ENCODE measurements around the gene CLINT1. TPM values are rescaled to one million over a fixed set of nuclear protein-coding genes. Genes with fewer than 3 reads are reported as not detected.
A peak's percentile ranks its signal among the peaks of the same experiment; 100 is the strongest.
"Not testable (repeated sequence)": the region's sequence is repeated elsewhere in the genome, so short reads cannot be mapped to it uniquely, and the experiment has no call there.

Gene CLINT1
- total and polyA plus RNA-seq, 4 donors: 31.7 to 60.9 (median 44.5) TPM

DNA sequence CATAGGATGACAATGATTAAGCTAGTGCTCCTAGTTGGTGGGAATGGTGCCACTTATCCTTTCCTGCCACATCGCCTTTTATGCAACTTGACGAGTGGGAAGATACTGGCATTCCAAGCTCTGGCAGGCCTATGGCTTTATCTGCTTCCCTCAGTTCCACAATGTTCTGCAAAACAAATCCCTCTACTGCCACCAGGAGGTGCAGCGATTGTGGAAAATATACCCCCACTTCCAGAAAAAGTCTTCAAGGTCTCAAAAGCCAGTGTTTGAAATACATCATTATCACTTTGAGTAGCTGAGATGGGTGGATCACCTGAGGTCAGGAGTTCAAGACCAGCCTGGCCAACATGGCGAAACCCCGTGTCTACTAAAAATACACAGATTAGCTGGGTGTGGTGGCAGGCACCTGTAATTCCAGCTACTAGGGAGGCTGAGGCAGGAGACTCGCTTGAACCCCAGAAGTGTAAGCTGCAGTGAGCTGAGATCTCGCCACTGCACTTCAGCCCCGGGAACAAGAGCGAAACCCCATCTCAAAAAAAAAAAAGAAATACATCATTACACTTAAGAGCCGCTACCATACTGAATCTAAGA is 3.4 kb downstream of the CLINT1 start:
- Histone ChIP-seq H3K36me3 (ENCODE audit: control insufficient read depth in 1 of 2, insufficient read depth in 2 of 2, low read length in 1 of 2) (no peaks in the 10 kb centered on the region), H3K9me3 (ENCODE audit: control insufficient read depth, low read length) (no peaks in the 10 kb centered on the region), H3K4me3 (ENCODE audit: low read length in 2 of 2) (no peak overlapping the region), H3K27ac (ENCODE audit: low read depth in 1 of 2, low read length in 2 of 2) (no peak overlapping the region), H3K4me1 (ENCODE audit: control insufficient read depth in 1 of 2, insufficient read depth in 2 of 2, low read length in 2 of 2) (no peaks in the 10 kb centered on the region), H3K27me3 (ENCODE audit: control insufficient read depth in 1 of 2, insufficient read depth in 2 of 2, low read length in 1 of 2) (no peaks in the 10 kb centered on the region)
- 49 to 54% methylated on average over 10 of the region's 10 CpGs for WGBS, 2 donors
- DNase-seq: peak in 1 of 2 donors; percentile 63
- intact Hi-C loops (cut with DNase I): loop anchor here (5.0 to 10.0 kb wide), 4 partner anchors 89 to 1279 kb away; no protein-coding TSS in a partner anchor
- ATAC-seq (ENCODE audit: low FRiP score): peak; percentile 64

GRCh38 chr5:157853365-157853764 is 5.6 kb downstream of the CLINT1 start:
- not testable (repeated sequence) for H3K27ac ChIP-seq (ENCODE audit: low read depth in 1 of 2, low read length in 2 of 2); H3K9me3 ChIP-seq (ENCODE audit: control insufficient read depth, low read length); H3K27me3 ChIP-seq (ENCODE audit: control insufficient read depth in 1 of 2, insufficient read depth in 2 of 2, low read length in 1 of 2); ATAC-seq (ENCODE audit: low FRiP score); H3K4me3 ChIP-seq (ENCODE audit: low read length in 2 of 2); H3K4me1 ChIP-seq (ENCODE audit: control insufficient read depth in 1 of 2, insufficient read depth in 2 of 2, low read length in 2 of 2); H3K36me3 ChIP-seq (ENCODE audit: control insufficient read depth in 1 of 2, insufficient read depth in 2 of 2, low read length in 1 of 2); DNase-seq
- 93 to 95% methylated on average over 9 of the region's 9 CpGs for WGBS, 2 donors
- intact Hi-C loops (cut with DNase I): loop anchor here (10.0 kb wide), 3 partner anchors 91 to 1281 kb away; no protein-coding TSS in a partner anchor

DNA sequence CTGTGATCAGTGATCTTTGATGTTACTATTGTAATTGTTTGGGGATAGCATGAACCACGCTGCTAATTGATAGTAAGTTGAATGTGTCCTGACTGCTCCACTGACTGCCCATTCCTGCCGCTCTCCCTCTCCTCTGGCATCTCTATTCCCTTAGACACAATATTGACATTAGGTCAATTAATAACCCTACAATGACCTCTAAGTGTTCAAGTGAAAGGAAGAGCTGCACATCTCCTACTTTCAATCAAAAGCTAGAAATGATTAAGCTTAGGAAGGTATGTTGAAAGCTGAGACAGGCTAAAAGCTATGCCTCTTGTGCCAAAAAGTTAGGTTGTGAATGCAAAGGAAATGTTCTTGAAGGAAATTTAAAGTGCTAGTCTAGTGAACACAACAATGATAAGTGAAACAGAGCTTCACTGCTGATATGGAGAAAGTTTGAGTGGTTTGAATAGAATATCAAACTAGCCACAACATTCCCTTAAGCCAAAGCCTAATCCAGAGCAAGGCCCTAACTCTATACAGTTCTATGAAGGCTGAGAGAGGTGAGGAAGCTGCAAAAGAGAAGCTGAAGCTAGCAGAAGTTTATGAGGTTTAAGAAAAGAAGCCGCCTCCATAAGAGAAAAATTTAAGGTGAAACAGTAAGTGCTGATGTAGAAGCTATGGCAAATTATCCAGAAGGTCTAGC is 12.9 kb downstream of the CLINT1 start:
- Histone ChIP-seq H3K4me1 (ENCODE audit: control insufficient read depth in 1 of 2, insufficient read depth in 2 of 2, low read length in 2 of 2) (no peaks in the 10 kb centered on the region), H3K9me3 (ENCODE audit: control insufficient read depth, low read length) (no peaks in the 10 kb centered on the region), H3K27me3 (ENCODE audit: control insufficient read depth in 1 of 2, insufficient read depth in 2 of 2, low read length in 1 of 2) (no peaks in the 10 kb centered on the region), H3K4me3 (ENCODE audit: low read length in 2 of 2) (no peak overlapping the region), H3K27ac (ENCODE audit: low read depth in 1 of 2, low read length in 2 of 2) (no peak overlapping the region), H3K36me3 (ENCODE audit: control insufficient read depth in 1 of 2, insufficient read depth in 2 of 2, low read length in 1 of 2) (peaks cover 0 to 1% of the 10 kb centered on the region in 2 donors)
- WGBS, 2 donors: 95 to 98% methylated on average over 3 of the region's 3 CpGs
- DNase-seq: no peak
- intact Hi-C loops (cut with DNase I): no loop called here
- ATAC-seq (ENCODE audit: low FRiP score): no peak

- Histone ChIP-seq H3K4me1 (ENCODE audit: control insufficient read depth in 1 of 2, insufficient read depth in 2 of 2, low read length in 2 of 2) (peaks cover 0 to 2% of the 10 kb centered on the region in 2 donors), H3K27ac (ENCODE audit: low read depth in 1 of 2, low read length in 2 of 2) (no peak overlapping the region), H3K4me3 (ENCODE audit: low read length in 2 of 2) (no peak overlapping the region), H3K27me3 (ENCODE audit: control insufficient read depth in 1 of 2, insufficient read depth in 2 of 2, low read length in 1 of 2) (no peaks in the 10 kb centered on the region), H3K36me3 (ENCODE audit: control insufficient read depth in 1 of 2, insufficient read depth in 2 of 2, low read length in 1 of 2) (peaks cover 0 to 1% of the 10 kb centered on the region in 2 donors), H3K9me3 (ENCODE audit: control insufficient read depth, low read length) (no peaks in the 10 kb centered on the region)
- WGBS, 2 donors: 85 to 87% methylated on average over 4 of the region's 4 CpGs
- ATAC-seq (ENCODE audit: low FRiP score): no peak
- intact Hi-C loops (cut with DNase I): no loop called here
- DNase-seq: no peak
These were observed 16.2 kb downstream of the CLINT1 start for GRCh38 chr5:157842787-157843186.

GRCh38 chr5:157842185-157842584 is 16.8 kb downstream of the CLINT1 start:
- Histone ChIP-seq H3K36me3 (ENCODE audit: control insufficient read depth in 1 of 2, insufficient read depth in 2 of 2, low read length in 1 of 2) (no peaks in the 10 kb centered on the region), H3K4me1 (ENCODE audit: control insufficient read depth in 1 of 2, insufficient read depth in 2 of 2, low read length in 2 of 2) (peaks cover 0 to 2% of the 10 kb centered on the region in 2 donors), H3K27me3 (ENCODE audit: control insufficient read depth in 1 of 2, insufficient read depth in 2 of 2, low read length in 1 of 2) (no peaks in the 10 kb centered on the region), H3K27ac (ENCODE audit: low read depth in 1 of 2, low read length in 2 of 2) (no peak overlapping the region), H3K4me3 (ENCODE audit: low read length in 2 of 2) (no peak overlapping the region), H3K9me3 (ENCODE audit: control insufficient read depth, low read length) (no peaks in the 10 kb centered on the region)
- ATAC-seq (ENCODE audit: low FRiP score): no peak
- 83 to 87% methylated on average over 5 of the region's 5 CpGs for WGBS, 2 donors
- no peak for DNase-seq
- intact Hi-C loops (cut with DNase I): no loop called here

GRCh38 chr5:157839157-157839795 is 19.7 kb downstream of the CLINT1 start:
- no peaks in the 10 kb centered on the region for H3K9me3 ChIP-seq (ENCODE audit: control insufficient read depth, low read length)
- no peaks in the 10 kb centered on the region for H3K36me3 ChIP-seq (ENCODE audit: control insufficient read depth in 1 of 2, insufficient read depth in 2 of 2, low read length in 1 of 2)
- intact Hi-C loops (cut with DNase I): no loop called here
- no peaks in the 10 kb centered on the region for H3K27me3 ChIP-seq (ENCODE audit: control insufficient read depth in 1 of 2, insufficient read depth in 2 of 2, low read length in 1 of 2)
- no peak overlapping the region for H3K27ac ChIP-seq (ENCODE audit: low read depth in 1 of 2, low read length in 2 of 2)
- no peak for DNase-seq
- ATAC-seq (ENCODE audit: low FRiP score): no peak
- no peak overlapping the region for H3K4me3 ChIP-seq (ENCODE audit: low read length in 2 of 2)
- WGBS, 2 donors: 70 to 72% methylated on average over 8 of the region's 8 CpGs
- peaks cover 0 to 3% of the 10 kb centered on the region in 2 donors for H3K4me1 ChIP-seq (ENCODE audit: control insufficient read depth in 1 of 2, insufficient read depth in 2 of 2, low read length in 2 of 2)

DNA sequence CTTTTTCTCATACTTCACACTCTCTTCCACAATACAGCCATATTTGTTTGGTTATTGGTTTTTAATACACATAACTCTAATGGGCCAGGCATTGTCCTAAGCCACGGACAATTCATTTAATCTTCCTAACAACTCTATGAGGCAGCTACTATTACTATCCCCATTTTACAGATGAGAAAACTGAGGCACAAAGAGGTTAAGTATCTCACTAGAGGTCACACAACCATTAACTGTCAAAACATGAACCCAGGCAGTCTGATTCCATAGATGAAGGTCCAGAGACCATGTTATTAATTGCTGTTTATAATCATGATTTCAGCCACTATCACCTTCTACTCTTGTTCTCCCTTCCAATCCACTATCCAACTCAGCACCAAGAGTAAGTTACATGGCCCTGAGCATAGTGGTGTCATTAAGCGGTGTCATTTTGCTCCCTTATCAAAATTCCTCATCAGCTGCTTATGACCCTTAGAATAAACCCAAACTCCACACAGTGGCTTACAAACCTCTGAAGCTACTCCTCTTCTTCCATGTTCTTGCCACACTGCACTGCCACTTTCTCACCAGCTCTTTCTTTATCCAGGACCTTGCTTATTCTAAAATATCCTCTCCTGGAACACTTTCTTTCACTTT is 22.7 kb downstream of the CLINT1 start:
- Histone ChIP-seq H3K9me3 (ENCODE audit: control insufficient read depth, low read length) (no peaks in the 10 kb centered on the region), H3K36me3 (ENCODE audit: control insufficient read depth in 1 of 2, insufficient read depth in 2 of 2, low read length in 1 of 2) (no peaks in the 10 kb centered on the region), H3K4me3 (ENCODE audit: low read length in 2 of 2) (no peak overlapping the region), H3K27me3 (ENCODE audit: control insufficient read depth in 1 of 2, insufficient read depth in 2 of 2, low read length in 1 of 2) (no peaks in the 10 kb centered on the region), H3K4me1 (ENCODE audit: control insufficient read depth in 1 of 2, insufficient read depth in 2 of 2, low read length in 2 of 2) (peaks cover 0 to 3% of the 10 kb centered on the region in 2 donors), H3K27ac (ENCODE audit: low read depth in 1 of 2, low read length in 2 of 2) (no peak overlapping the region)
- 96% methylated on average over 2 of the region's 2 CpGs for WGBS, 2 donors
- no peak for DNase-seq
- intact Hi-C loops (cut with DNase I): no loop called here
- ATAC-seq (ENCODE audit: low FRiP score): no peak

- WGBS, 2 donors: 66 to 72% methylated on average over 5 of the region's 5 CpGs
- DNase-seq (no peak), ATAC-seq (ENCODE audit: low FRiP score) (no peak)
- intact Hi-C loops (cut with DNase I): no loop called here
- Histone ChIP-seq H3K27me3 (ENCODE audit: control insufficient read depth in 1 of 2, insufficient read depth in 2 of 2, low read length in 1 of 2) (no peaks in the 10 kb centered on the region), H3K4me1 (ENCODE audit: control insufficient read depth in 1 of 2, insufficient read depth in 2 of 2, low read length in 2 of 2) (peaks cover 0 to 3% of the 10 kb centered on the region in 2 donors), H3K36me3 (ENCODE audit: control insufficient read depth in 1 of 2, insufficient read depth in 2 of 2, low read length in 1 of 2) (no peaks in the 10 kb centered on the region), H3K4me3 (ENCODE audit: low read length in 2 of 2) (no peak overlapping the region), H3K9me3 (ENCODE audit: control insufficient read depth, low read length) (no peaks in the 10 kb centered on the region), H3K27ac (ENCODE audit: low read depth in 1 of 2, low read length in 2 of 2) (no peak overlapping the region)
These were observed 23.9 kb downstream of the CLINT1 start for GRCh38 chr5:157835041-157835440.

Data from aorta (tissue), 5 donors.